ENCODE data around the gene RNF180. TPM values are rescaled to one million over a fixed set of nuclear protein-coding genes. Genes with fewer than 3 reads are reported as not detected.

The RNF180 gene
- total and polyA plus RNA-seq, 2 donors (not counting 3 experiments of a cell fraction or from before 2014, with no cell fraction given) = 0.62 to 5.6 TPM

DNA sequence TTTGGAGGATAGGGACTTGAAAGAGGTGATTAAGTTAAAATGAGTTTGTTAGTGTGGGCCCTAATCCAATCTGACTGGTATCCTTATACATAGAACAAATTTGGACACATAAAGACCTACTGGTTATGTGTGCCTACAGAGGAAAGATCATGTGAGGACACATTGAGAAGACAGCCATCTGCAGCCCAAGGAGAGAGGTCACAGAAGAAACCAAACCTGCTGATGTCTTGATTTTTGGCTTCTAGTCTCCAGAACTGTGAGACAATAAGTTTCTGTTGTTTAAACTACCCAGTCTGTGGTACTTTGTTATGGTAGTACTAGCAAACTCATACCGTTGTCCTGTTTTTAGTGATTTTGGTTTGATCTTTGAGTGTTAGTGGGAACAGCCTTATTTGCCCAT, 18.3 kb downstream of the RNF180 start:
- Histone ChIP-seq H3K9me3 (replicated peaks; ENCODE audit: control insufficient read depth, insufficient read depth, low read length) (no peaks in the 10 kb centered on the region), H2AFZ (ENCODE audit: low read depth, low read length) (no peak overlapping the region), H3K27ac (ENCODE audit: insufficient read depth, low read depth, low read length) (no peak overlapping the region), H3K4me1 (ENCODE audit: control insufficient read depth, extremely low read depth, insufficient read depth, low read length) (peaks cover 3% of the 10 kb centered on the region), H3K4me2 (ENCODE audit: insufficient read depth, low read length) (no peak overlapping the region), H3K4me3 (replicated peaks in 1 of 3; ENCODE audit: insufficient read depth in 1 of 3, low read depth in 1 of 3, low read length in 3 of 3) (no peak overlapping the region), H3K9me1 (replicated peaks; ENCODE audit: control insufficient read depth, extremely low read depth, insufficient read depth, low read length) (no peaks in the 10 kb centered on the region), H4K20me1 (replicated peaks; ENCODE audit: control insufficient read depth, extremely low read depth, insufficient read depth, low read length) (no peaks in the 10 kb centered on the region), H3K27me3 (ENCODE audit: control insufficient read depth in 2 of 2, insufficient read depth in 2 of 2, low read length in 2 of 2) (no peaks in the 10 kb centered on the region), H3K79me2 (ENCODE audit: control insufficient read depth, insufficient read depth, low read length) (no peaks in the 10 kb centered on the region), H3K36me3 (ENCODE audit: control insufficient read depth in 2 of 2, extremely low read depth in 1 of 2, insufficient read depth in 2 of 2, low read length in 2 of 2) (no peaks in the 10 kb centered on the region), H3K9ac (replicated peaks; ENCODE audit: extremely low read depth, insufficient read depth, low read length) (no peak overlapping the region)
- no TSS peak for BruUV-seq (replicated peaks)
- ChIA-PET POLR2A (no interaction called here), CTCF (no interaction called here)
- FAIRE-seq (no peak), DNase-seq (ENCODE audit: low read depth, low spot score) (no peak)
- TF ChIP-seq JUN (IDR thresholded peaks at IDR 0.05; ENCODE audit: borderline replicate concordance, insufficient read depth, insufficient read length, low read depth) (no peak), MYC (IDR thresholded peaks at IDR 0.05; ENCODE audit: low read depth, low read length) (no peak), EZH2 (IDR thresholded peaks at IDR 0.05; ENCODE audit: borderline replicate concordance, low read depth, low read length, severe bottlenecking) (no peak), POLR2AphosphoS5 (IDR thresholded peaks at IDR 0.05; ENCODE audit: insufficient read depth, low read depth, low read length) (no peak), POLR2A (IDR thresholded peaks at IDR 0.05; ENCODE audit: low read depth, low read length) (no peak), CTCF (IDR thresholded peaks at IDR 0.05; ENCODE audit: extremely low read depth in 1 of 2, insufficient read depth in 1 of 2, low read depth in 1 of 2, low read length in 2 of 2) (no peak), GATA2 (IDR thresholded peaks at IDR 0.05; ENCODE audit: insufficient read depth, insufficient read length, low read depth, low read length) (no peak), FOS (IDR thresholded peaks at IDR 0.05; ENCODE audit: borderline replicate concordance, insufficient read depth, low read length) (no peak)
- TF ChIP-seq, protein P1, sequence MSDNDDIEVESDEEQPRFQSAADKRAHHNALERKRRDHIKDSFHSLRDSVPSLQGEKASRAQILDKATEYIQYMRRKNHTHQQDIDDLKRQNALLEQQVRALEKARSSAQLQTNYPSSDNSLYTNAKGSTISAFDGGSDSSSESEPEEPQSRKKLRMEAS (IDR thresholded peaks at IDR 0.05; ENCODE audit: insufficient read depth, insufficient read length) = no peak
- intact Hi-C loops (cut with micrococcal nuclease) = no loop called here
- dilution Hi-C loops (cut with MboI; ENCODE audit: extremely low pct_ligation_motif_present, low sequenced_read_pairs) = no loop called here

All from endothelial cell of umbilical vein (primary cell).